Measurements from ENCODE around the gene DNAH2. TPM values are rescaled to one million over a fixed set of nuclear protein-coding genes. Genes with fewer than 3 reads are reported as not detected.
A peak's percentile ranks its signal among the peaks of the same experiment; 100 is the strongest.

DNAH2 gene
- total and polyA plus RNA-seq, 9 of the 15 experiments (the other 6 are each of a cell fraction or from before 2014, with no cell fraction given) = 0.03 TPM; not detected in 8

GRCh38 chr17:7715936-7716886 is 1.3 kb upstream of the DNAH2 start (continued):
- no peak for TF ChIP-seq ATF4 (CRISPR knock-in tag; IDR thresholded peaks at IDR 0.05)

GRCh38 chr17:7717756-7718350 is 309 bp downstream of the DNAH2 start:
- H4K20me1 ChIP-seq (replicated peaks; ENCODE audit: control insufficient read depth, insufficient read depth, low read length) = no peaks in the 10 kb centered on the region
- peak overlapping the region in 1 of 2 experiments; percentile 89; a peak in 2 of 4 replicates for H3K9ac ChIP-seq (ENCODE audit: insufficient read depth in 1 of 2, low read depth in 2 of 2, low read length in 2 of 2)
- peak overlapping the region; percentile 59; the same call in 1 of the 2 replicates for H2AFZ ChIP-seq (ENCODE audit: low read depth, low read length)
- FAIRE-seq (no peak), DNase-seq (ENCODE audit: extremely low read depth in 1 of 4, low spot score in 3 of 4) (no peak), ATAC-seq (no peak)
- 4% methylated on average over 11 of the region's 16 CpGs for WGBS (ENCODE audit: insufficient coverage, low coverage, missing lambda C conversion rate)
- H3K27me3 ChIP-seq (ENCODE audit: control insufficient read depth in 2 of 2, insufficient read depth in 2 of 2, low read length in 2 of 2) = peaks cover 18 to 58% of the 10 kb centered on the region in 2 experiments; a peak in 4 of 5 replicates
- BruUV-seq (replicated peaks) = no TSS peak
- H3K79me2 ChIP-seq (ENCODE audit: control insufficient read depth, insufficient read depth, low read length) = no peaks in the 10 kb centered on the region
- intact Hi-C loops (cut with micrococcal nuclease) (loop anchor here (1.0 to 2.0 kb wide), 2 partner anchors 29 to 84 kb away; partner anchors contain the start of gene WRAP53), in situ Hi-C loops (cut with MboI) (no loop called here)
- CTCF ChIA-PET (ENCODE audit: low intra/inter-chr PET ratio) = interaction anchor here (0.9 to 1.3 kb wide), 3 partner anchors 84 to 202 kb away, joined by 3 to 5 read pairs (median 3); no protein-coding TSS in a partner anchor
- no peaks in the 10 kb centered on the region for H3K36me3 ChIP-seq (ENCODE audit: control insufficient read depth, insufficient read depth, low read length)
- POLR2A ChIA-PET = interaction anchor here (0.5 to 0.6 kb wide), 2 partner anchors 14 to 31 kb away, joined by 3 read pairs; partner anchors contain the start of gene TP53
- H3K9me1 ChIP-seq (ENCODE audit: control insufficient read depth, insufficient read depth, low read length) = no peaks in the 10 kb centered on the region
- no peak overlapping the region for H3K27ac ChIP-seq (ENCODE audit: extremely low read depth, low read depth, low read length)
- peak overlapping the region; percentile 45 for H3K4me3 ChIP-seq
- H3K4me1 ChIP-seq (replicated peaks in 1 of 2; ENCODE audit: control insufficient read depth in 2 of 2, insufficient read depth in 2 of 2, low read length in 2 of 2) = peaks cover 6 to 21% of the 10 kb centered on the region in 2 experiments; a peak in 3 of 5 replicates
- H3K4me2 ChIP-seq (ENCODE audit: insufficient read depth, low read length) = peak overlapping the region; percentile 72
- no peaks in the 10 kb centered on the region for H3K9me3 ChIP-seq (replicated peaks; ENCODE audit: control insufficient read depth, insufficient read depth, low read depth, low read length)
- TF ChIP-seq CBX3 (IDR thresholded peaks at IDR 0.05; ENCODE audit: borderline replicate concordance in 1 of 2, low read length in 2 of 2) (no peak), SRSF1 (IDR thresholded peaks at IDR 0.05; ENCODE audit: low read depth, low read length) (no peak), NFIX (CRISPR knock-in tag; IDR thresholded peaks at IDR 0.05; ENCODE audit: low read depth) (no peak), STAG1 (CRISPR knock-in tag; IDR thresholded peaks at IDR 0.05; ENCODE audit: borderline replicate concordance) (no peak), ZNF507 (tag; conservative IDR thresholded peaks at IDR 0.05) (no peak), NR1H2 (CRISPR knock-in tag; IDR thresholded peaks at IDR 0.05) (no peak), ZNF592 (IDR thresholded peaks at IDR 0.05) (no peak), HIVEP1 (CRISPR knock-in tag; IDR thresholded peaks at IDR 0.05) (no peak)

Measured in K562 (cell line).